Large intestine (tissue), 12 donors: ENCODE measurements around the gene ZNF471. TPM values are rescaled to one million over a fixed set of nuclear protein-coding genes. Genes with fewer than 3 reads are reported as not detected.

Experiments used
- DNase-seq, 2 donors: peaks; one replicate each; pipeline versions ENCODE4 v3.0.0 to v3.0.0-alpha.2; 2013
- H3K27ac ChIP-seq: one replicate; pipeline ENCODE4 v1.5.1; 2013; ENCODE audit warnings: low read length
- H3K27me3 ChIP-seq: 2 replicates; pipeline ENCODE4 v1.6.1; 2013; ENCODE audit warnings: low read length; ENCODE audit not compliant: control insufficient read depth, insufficient read depth
- H3K36me3 ChIP-seq: 2 replicates; pipeline ENCODE4 v1.6.1; 2013; ENCODE audit warnings: low read length; ENCODE audit not compliant: control insufficient read depth, insufficient read depth
- H3K4me1 ChIP-seq: one replicate; pipeline ENCODE4 v1.6.1; 2013; ENCODE audit warnings: low read length; ENCODE audit not compliant: control insufficient read depth, insufficient read depth
- H3K4me3 ChIP-seq: one replicate; pipeline ENCODE4 v1.5.1; 2013; ENCODE audit warnings: low read length
- H3K9me3 ChIP-seq: one replicate; pipeline ENCODE4 v1.6.1; 2013; ENCODE audit warnings: mild to moderate bottlenecking, low read depth, low read length, moderate library complexity; ENCODE audit not compliant: control insufficient read depth
- WGBS: methylation state at CpG from one replicate; pipeline ENCODE4 v1.1.5; 2013; ENCODE audit warnings: low lambda C conversion rate; ENCODE audit not compliant: insufficient coverage; 5-methylcytosine and 5-hydroxymethylcytosine counted together
- long read RNA-seq, 11 donors: transcript quantifications; one replicate each; lab custom pipeline, GENCODE V29; 2026
- polyA plus RNA-seq: library from polyadenylated mRNA; unstranded; fragments of 120-200 nt; gene quantifications from one replicate; pipeline ENCODE4 v1.2.1, GENCODE V29; 2013

ZNF471 gene
- 11.7 TPM for polyA plus RNA-seq
- long read RNA-seq, donor 1, full-length matches to known transcripts: 1 of 1 reads
- long read RNA-seq, donor 1, partial matches to known transcripts: 0 of 1 reads
- long read RNA-seq, donor 1, other reads (novel, unspliced or antisense): 0 of 1 reads
- long read RNA-seq, donor 2: 0 reads
- long read RNA-seq, donor 3: 0 reads
- long read RNA-seq, donor 4: 0 reads
- long read RNA-seq, donor 5, full-length matches to known transcripts: 1 of 1 reads
- long read RNA-seq, donor 5, partial matches to known transcripts: 0 of 1 reads
- long read RNA-seq, donor 5, other reads (novel, unspliced or antisense): 0 of 1 reads
- long read RNA-seq, donor 6: 0 reads
- long read RNA-seq, donor 7, full-length matches to known transcripts: 1 of 1 reads
- long read RNA-seq, donor 7, partial matches to known transcripts: 0 of 1 reads
- long read RNA-seq, donor 7, other reads (novel, unspliced or antisense): 0 of 1 reads
- long read RNA-seq, donor 8: 0 reads
- long read RNA-seq, donor 9: 0 reads
- long read RNA-seq, donor 10, full-length matches to known transcripts: 1 of 1 reads
- long read RNA-seq, donor 10, partial matches to known transcripts: 0 of 1 reads
- long read RNA-seq, donor 10, other reads (novel, unspliced or antisense): 0 of 1 reads
- long read RNA-seq, donor 11: 0 reads

- no peaks in the 10 kb centered on the region for H3K27me3 ChIP-seq
- H3K9me3 ChIP-seq: peaks cover 10% of the 10 kb centered on the region
- peak; percentile 99 for DNase-seq
- 20% methylated on average over 1 of the region's 74 CpGs for WGBS
- peak within 1 kb of the TSS; percentile 84 for H3K4me3 ChIP-seq
- no peaks in the 10 kb centered on the region for H3K36me3 ChIP-seq
- peaks cover 2% of the 10 kb centered on the region for H3K4me1 ChIP-seq
- H3K27ac ChIP-seq: peak within 1 kb of the TSS; percentile 99
Measured at GRCh38 chr19:56507446-56508289, at the start of gene ZNF471. TSS of gene ZNF471 (plus strand) at chr19:56507855. CDS start at chr19:56511572, 3,717 bp downstream.

- no CpG with 5 or more reads among the region's 3 CpGs for WGBS
- Histone ChIP-seq H3K4me1 (no peaks in the 10 kb centered on the region), H3K36me3 (peaks cover 22% of the 10 kb centered on the region), H3K9me3 (peaks cover 24% of the 10 kb centered on the region), H3K27ac (no peak overlapping the region), H3K4me3 (no peak overlapping the region), H3K27me3 (no peaks in the 10 kb centered on the region)
- DNase-seq: no peak
Measured at GRCh38 chr19:56474308-56474707, 33.3 kb upstream of the ZNF471 start.

GRCh38 chr19:56476093-56476492, 31.6 kb upstream of the ZNF471 start:
- H3K36me3 ChIP-seq: peaks cover 14% of the 10 kb centered on the region
- H3K27me3 ChIP-seq: no peaks in the 10 kb centered on the region
- no peak overlapping the region for H3K4me3 ChIP-seq
- H3K4me1 ChIP-seq: no peaks in the 10 kb centered on the region
- DNase-seq: no peak
- no peak overlapping the region for H3K27ac ChIP-seq
- peaks cover 13% of the 10 kb centered on the region for H3K9me3 ChIP-seq
- WGBS: no CpG with 5 or more reads among the region's 10 CpGs

- peaks cover 13% of the 10 kb centered on the region for H3K9me3 ChIP-seq
- peak within 1 kb of the TSS; percentile 89 for H3K27ac ChIP-seq
- no peaks in the 10 kb centered on the region for H3K27me3 ChIP-seq
- H3K4me1 ChIP-seq: no peaks in the 10 kb centered on the region
- H3K4me3 ChIP-seq: peak within 1 kb of the TSS; percentile 70
- H3K36me3 ChIP-seq: peaks cover 8% of the 10 kb centered on the region
- DNase-seq: peak; percentile 16 to 69
- WGBS: no CpG with 5 or more reads among the region's 69 CpGs
Measured at GRCh38 chr19:56476651-56477428, 30.8 kb upstream of the ZNF471 start, which contains the start of gene ZNF667. TSS of gene ZNF667 (minus strand) at chr19:56477345. CDS start at chr19:56462370, 14,975 bp downstream.

- H3K4me1 ChIP-seq: no peaks in the 10 kb centered on the region
- H3K36me3 ChIP-seq: peaks cover 4% of the 10 kb centered on the region
- H3K9me3 ChIP-seq: peaks cover 13% of the 10 kb centered on the region
- no CpG with 5 or more reads among the region's 80 CpGs for WGBS
- peak overlapping the region; percentile 70 for H3K4me3 ChIP-seq
- DNase-seq: peak; percentile 93 to 98
- no peaks in the 10 kb centered on the region for H3K27me3 ChIP-seq
- H3K27ac ChIP-seq: peak overlapping the region; percentile 89
Measured at GRCh38 chr19:56477429-56478338, 30.0 kb upstream of the ZNF471 start.

GRCh38 chr19:56491399-56491798, 16.3 kb upstream of the ZNF471 start:
- Histone ChIP-seq H3K4me1 (no peaks in the 10 kb centered on the region), H3K36me3 (peaks cover 3% of the 10 kb centered on the region), H3K4me3 (no peak overlapping the region), H3K9me3 (peaks cover 13% of the 10 kb centered on the region), H3K27ac (no peak overlapping the region), H3K27me3 (no peaks in the 10 kb centered on the region)
- 40% methylated on average over 1 of the region's 3 CpGs for WGBS
- no peak for DNase-seq

GRCh38 chr19:56504581-56504980, 3.1 kb upstream of the ZNF471 start:
- DNase-seq: no peak
- peaks cover 10% of the 10 kb centered on the region for H3K9me3 ChIP-seq
- no peaks in the 10 kb centered on the region for H3K27me3 ChIP-seq
- WGBS: no CpG with 5 or more reads among the region's 2 CpGs
- H3K4me3 ChIP-seq: no peak overlapping the region
- H3K4me1 ChIP-seq: peaks cover 2% of the 10 kb centered on the region
- H3K27ac ChIP-seq: no peak overlapping the region
- H3K36me3 ChIP-seq: no peaks in the 10 kb centered on the region

GRCh38 chr19:56508290-56508778, 679 bp downstream of the ZNF471 start:
- 0% methylated on average over 1 of the region's 17 CpGs for WGBS
- H3K4me3 ChIP-seq: peak overlapping the region; percentile 84
- peaks cover 2% of the 10 kb centered on the region for H3K4me1 ChIP-seq
- no peak for DNase-seq
- H3K27ac ChIP-seq: peak overlapping the region; percentile 99
- H3K27me3 ChIP-seq: no peaks in the 10 kb centered on the region
- H3K9me3 ChIP-seq: peaks cover 8% of the 10 kb centered on the region
- no peaks in the 10 kb centered on the region for H3K36me3 ChIP-seq
